HFF-Myc (cell line): ENCODE data around the gene TEX13A.

Source experiments
- DNase-seq: peaks from one replicate; pipeline ENCODE4 v3.0.0-alpha.2; 2011; ENCODE audit warnings: low read depth; ENCODE audit errors: extremely low read depth
- H3K4me3 ChIP-seq: replicated peaks from 2 replicates; pipeline ENCODE4 v1.5.1; 2011; ENCODE audit warnings: low read depth, mild to moderate bottlenecking, control low read depth, low read length
- TF ChIP-seq, protein P1 (sequence below): IDR thresholded peaks from 2 replicates; pipeline ENCODE4 v1.5.1; 2012; ENCODE audit warnings: mild to moderate bottlenecking, low read depth, low read length, control low read depth; ENCODE audit errors: missing control alignments

Gene TEX13A

GRCh38 chrX:105189093-105189492 lies 31.4 kb downstream of the TEX13A start:
- H3K4me3 ChIP-seq, result no peak overlapping the region
- no peak for DNase-seq
- TF ChIP-seq, protein P1, sequence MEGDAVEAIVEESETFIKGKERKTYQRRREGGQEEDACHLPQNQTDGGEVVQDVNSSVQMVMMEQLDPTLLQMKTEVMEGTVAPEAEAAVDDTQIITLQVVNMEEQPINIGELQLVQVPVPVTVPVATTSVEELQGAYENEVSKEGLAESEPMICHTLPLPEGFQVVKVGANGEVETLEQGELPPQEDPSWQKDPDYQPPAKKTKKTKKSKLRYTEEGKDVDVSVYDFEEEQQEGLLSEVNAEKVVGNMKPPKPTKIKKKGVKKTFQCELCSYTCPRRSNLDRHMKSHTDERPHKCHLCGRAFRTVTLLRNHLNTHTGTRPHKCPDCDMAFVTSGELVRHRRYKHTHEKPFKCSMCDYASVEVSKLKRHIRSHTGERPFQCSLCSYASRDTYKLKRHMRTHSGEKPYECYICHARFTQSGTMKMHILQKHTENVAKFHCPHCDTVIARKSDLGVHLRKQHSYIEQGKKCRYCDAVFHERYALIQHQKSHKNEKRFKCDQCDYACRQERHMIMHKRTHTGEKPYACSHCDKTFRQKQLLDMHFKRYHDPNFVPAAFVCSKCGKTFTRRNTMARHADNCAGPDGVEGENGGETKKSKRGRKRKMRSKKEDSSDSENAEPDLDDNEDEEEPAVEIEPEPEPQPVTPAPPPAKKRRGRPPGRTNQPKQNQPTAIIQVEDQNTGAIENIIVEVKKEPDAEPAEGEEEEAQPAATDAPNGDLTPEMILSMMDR, result no peak

DNA sequence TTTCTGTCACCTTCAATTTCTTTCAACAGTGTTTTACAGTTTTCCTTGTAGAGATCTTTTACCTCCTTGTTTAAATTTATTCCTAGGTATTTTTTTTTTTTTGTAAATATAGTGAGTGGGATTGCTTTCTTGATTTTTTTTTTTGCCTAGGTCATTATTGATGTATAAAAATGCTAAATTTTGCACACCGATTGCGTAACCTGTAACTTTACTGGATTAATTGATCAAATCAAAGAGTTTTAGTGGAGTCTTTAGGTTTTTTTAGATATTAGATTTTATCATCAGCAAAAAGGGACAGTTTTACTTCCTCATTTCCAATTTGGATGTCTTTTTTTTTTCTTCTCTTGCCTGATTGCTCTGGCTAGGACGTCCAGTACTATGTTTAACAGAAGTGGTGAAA lies 40.9 kb downstream of the TEX13A start:
- no peak for DNase-seq
- TF ChIP-seq, protein P1, result no peak
- H3K4me3 ChIP-seq, result no peak overlapping the region

GRCh38 chrX:105173071-105173470 lies 47.4 kb downstream of the TEX13A start:
- no peak overlapping the region for H3K4me3 ChIP-seq
- DNase-seq, result no peak
- TF ChIP-seq, protein P1, result no peak
